SK-N-SH treated with all-trans-retinoic acid at 6 μM for 48 hours (cell line): Measurements from ENCODE around the gene RBFOX2.
"Not testable (repeated sequence)": the region's sequence is repeated elsewhere in the genome, so short reads cannot be mapped to it uniquely, and the experiment has no call there.

Experiments
- ATAC-seq: fragments of 200-7000 bp; cut with Tn5 transposase; 3 replicates; pipeline ENCODE4 v1.9.1; 2020; ENCODE audit warnings: mild to moderate bottlenecking, moderate library complexity
- ARNTL ChIP-seq: fragments of 450-650 bp; formaldehyde crosslinking; IDR thresholded peaks from 2 replicates; pipeline ENCODE4 v1.5.0; 2020; ENCODE audit warnings: low read depth, mild to moderate bottlenecking, moderate library complexity, borderline replicate concordance
- BACH2 ChIP-seq: fragments of 250-450 bp; sonication (Bioruptor Pico); IDR thresholded peaks from 2 replicates; pipeline ENCODE4 v1.9.0; 2021; ENCODE audit warnings: mild to moderate bottlenecking, borderline replicate concordance
- ESRRG ChIP-seq: fragments of 250-450 bp; sonication (Bioruptor Pico); IDR thresholded peaks from 2 replicates; pipeline ENCODE4 v1.6.1; 2021; ENCODE audit warnings: mild to moderate bottlenecking
- GLIS3 ChIP-seq: fragments of 250-450 bp; sonication (Bioruptor Pico); IDR thresholded peaks from 2 replicates; pipeline ENCODE4 v1.5.0; 2020; ENCODE audit warnings: mild to moderate bottlenecking, moderate library complexity
- ISL1 ChIP-seq: fragments of 250-450 bp; sonication (Bioruptor Pico); IDR thresholded peaks from 2 replicates; pipeline ENCODE4 v2.1.2; 2022; ENCODE audit warnings: mild to moderate bottlenecking, moderate library complexity
- OSR1 ChIP-seq: fragments of 250-450 bp; sonication (Bioruptor Pico); IDR thresholded peaks from 2 replicates; pipeline ENCODE4 v1.8.0; 2022; ENCODE audit warnings: moderate library complexity, mild to moderate bottlenecking, inconsistent platforms
- RARB ChIP-seq: fragments of 250-450 bp; sonication (Bioruptor Pico); IDR thresholded peaks from 2 replicates; pipeline ENCODE4 v1.8.0; 2021; ENCODE audit warnings: mild to moderate bottlenecking, moderate library complexity
- TCF4 ChIP-seq: fragments of 250-450 bp; sonication (Bioruptor Pico); IDR thresholded peaks from 2 replicates; pipeline ENCODE4 v1.8.0; 2021; ENCODE audit warnings: mild to moderate bottlenecking, moderate library complexity, borderline replicate concordance
- TOX ChIP-seq: fragments of 250-450 bp; sonication (Bioruptor Pico); IDR thresholded peaks from 2 replicates; pipeline ENCODE4 v1.8.0; 2021; ENCODE audit warnings: mild to moderate bottlenecking, moderate library complexity, borderline replicate concordance
- ZC3H10 ChIP-seq: fragments of 250-450 bp; sonication (Bioruptor Pico); IDR thresholded peaks from 2 replicates; pipeline ENCODE4 v1.5.1; 2021; ENCODE audit warnings: mild to moderate bottlenecking, moderate library complexity
- ZFP3 ChIP-seq: fragments of 250-450 bp; sonication (Bioruptor Pico); IDR thresholded peaks from 2 replicates; pipeline ENCODE4 v1.5.0; 2020; ENCODE audit warnings: mild to moderate bottlenecking, moderate library complexity
- ZNF70 ChIP-seq: fragments of 450-650 bp; formaldehyde crosslinking; IDR thresholded peaks from 2 replicates; pipeline ENCODE4 v1.5.0; 2020; ENCODE audit warnings: mild to moderate bottlenecking, moderate library complexity
- TF ChIP-seq, protein P1 (sequence below): fragments of 250-450 bp; sonication (Bioruptor Pico); IDR thresholded peaks from 2 replicates; pipeline ENCODE4 v1.5.1; 2020; ENCODE audit warnings: low read depth, mild to moderate bottlenecking, moderate library complexity
- TF ChIP-seq, protein P2 (sequence below): fragments of 250-450 bp; sonication (Bioruptor Pico); IDR thresholded peaks from 2 replicates; pipeline ENCODE4 v1.8.0; 2021; ENCODE audit warnings: low read depth, mild to moderate bottlenecking, moderate library complexity, borderline replicate concordance
- TF ChIP-seq, protein P3 (sequence below): fragments of 250-450 bp; sonication (Bioruptor Pico); IDR thresholded peaks from 2 replicates; pipeline ENCODE4 v1.8.0; 2020; ENCODE audit warnings: mild to moderate bottlenecking, moderate library complexity, borderline replicate concordance
- TF ChIP-seq, protein P4 (sequence below): fragments of 250-450 bp; sonication (Bioruptor Pico); IDR thresholded peaks from 2 replicates; pipeline ENCODE4 v1.5.1; 2021; ENCODE audit warnings: mild to moderate bottlenecking, moderate library complexity
- TF ChIP-seq, protein P5 (sequence below): fragments of 250-450 bp; sonication (Bioruptor Pico); IDR thresholded peaks from 2 replicates; pipeline ENCODE4 v1.5.0; 2020; ENCODE audit warnings: mild to moderate bottlenecking, moderate library complexity

The RBFOX2 gene

DNA sequence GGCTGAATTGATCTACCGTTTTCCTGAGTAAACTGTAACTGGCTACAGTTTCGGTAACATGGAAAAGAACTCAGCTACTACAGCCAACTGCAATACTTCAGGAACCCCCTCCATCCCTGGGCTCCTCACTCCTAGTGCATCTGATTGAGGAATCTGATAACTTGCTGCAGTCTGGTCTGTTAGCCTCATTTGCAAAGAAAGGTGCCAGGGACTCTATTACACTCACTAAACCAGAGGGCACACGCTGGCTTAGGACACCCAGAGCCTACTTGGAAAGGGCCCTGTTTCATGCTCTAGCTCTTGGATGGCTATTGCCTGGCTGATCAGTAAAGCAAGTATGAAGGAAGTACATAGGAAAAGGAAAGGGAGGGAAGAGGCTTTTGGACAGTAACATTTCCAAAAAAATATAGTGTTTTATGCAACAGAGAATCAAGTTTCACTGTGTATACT is 288.7 kb downstream of the RBFOX2 start:
- no peak for ATAC-seq
- TF ChIP-seq ISL1 (CRISPR knock-in tag) (no peak), TCF4 (no peak), ZNF70 (CRISPR knock-in tag) (no peak), BACH2 (CRISPR knock-in tag) (no peak), GLIS3 (CRISPR knock-in tag) (no peak)
- TF ChIP-seq, protein P1, sequence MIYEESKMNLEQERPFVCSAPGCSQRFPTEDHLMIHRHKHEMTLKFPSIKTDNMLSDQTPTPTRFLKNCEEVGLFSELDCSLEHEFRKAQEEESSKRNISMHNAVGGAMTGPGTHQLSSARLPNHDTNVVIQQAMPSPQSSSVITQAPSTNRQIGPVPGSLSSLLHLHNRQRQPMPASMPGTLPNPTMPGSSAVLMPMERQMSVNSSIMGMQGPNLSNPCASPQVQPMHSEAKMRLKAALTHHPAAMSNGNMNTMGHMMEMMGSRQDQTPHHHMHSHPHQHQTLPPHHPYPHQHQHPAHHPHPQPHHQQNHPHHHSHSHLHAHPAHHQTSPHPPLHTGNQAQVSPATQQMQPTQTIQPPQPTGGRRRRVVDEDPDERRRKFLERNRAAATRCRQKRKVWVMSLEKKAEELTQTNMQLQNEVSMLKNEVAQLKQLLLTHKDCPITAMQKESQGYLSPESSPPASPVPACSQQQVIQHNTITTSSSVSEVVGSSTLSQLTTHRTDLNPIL (CRISPR knock-in tag), result no peak
- TF ChIP-seq, protein P2, sequence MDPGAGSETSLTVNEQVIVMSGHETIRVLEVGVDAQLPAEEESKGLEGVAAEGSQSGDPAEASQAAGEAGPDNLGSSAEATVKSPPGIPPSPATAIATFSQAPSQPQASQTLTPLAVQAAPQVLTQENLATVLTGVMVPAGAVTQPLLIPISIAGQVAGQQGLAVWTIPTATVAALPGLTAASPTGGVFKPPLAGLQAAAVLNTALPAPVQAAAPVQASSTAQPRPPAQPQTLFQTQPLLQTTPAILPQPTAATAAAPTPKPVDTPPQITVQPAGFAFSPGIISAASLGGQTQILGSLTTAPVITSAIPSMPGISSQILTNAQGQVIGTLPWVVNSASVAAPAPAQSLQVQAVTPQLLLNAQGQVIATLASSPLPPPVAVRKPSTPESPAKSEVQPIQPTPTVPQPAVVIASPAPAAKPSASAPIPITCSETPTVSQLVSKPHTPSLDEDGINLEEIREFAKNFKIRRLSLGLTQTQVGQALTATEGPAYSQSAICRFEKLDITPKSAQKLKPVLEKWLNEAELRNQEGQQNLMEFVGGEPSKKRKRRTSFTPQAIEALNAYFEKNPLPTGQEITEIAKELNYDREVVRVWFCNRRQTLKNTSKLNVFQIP (CRISPR knock-in tag), result no peak
- TF ChIP-seq, protein P3, sequence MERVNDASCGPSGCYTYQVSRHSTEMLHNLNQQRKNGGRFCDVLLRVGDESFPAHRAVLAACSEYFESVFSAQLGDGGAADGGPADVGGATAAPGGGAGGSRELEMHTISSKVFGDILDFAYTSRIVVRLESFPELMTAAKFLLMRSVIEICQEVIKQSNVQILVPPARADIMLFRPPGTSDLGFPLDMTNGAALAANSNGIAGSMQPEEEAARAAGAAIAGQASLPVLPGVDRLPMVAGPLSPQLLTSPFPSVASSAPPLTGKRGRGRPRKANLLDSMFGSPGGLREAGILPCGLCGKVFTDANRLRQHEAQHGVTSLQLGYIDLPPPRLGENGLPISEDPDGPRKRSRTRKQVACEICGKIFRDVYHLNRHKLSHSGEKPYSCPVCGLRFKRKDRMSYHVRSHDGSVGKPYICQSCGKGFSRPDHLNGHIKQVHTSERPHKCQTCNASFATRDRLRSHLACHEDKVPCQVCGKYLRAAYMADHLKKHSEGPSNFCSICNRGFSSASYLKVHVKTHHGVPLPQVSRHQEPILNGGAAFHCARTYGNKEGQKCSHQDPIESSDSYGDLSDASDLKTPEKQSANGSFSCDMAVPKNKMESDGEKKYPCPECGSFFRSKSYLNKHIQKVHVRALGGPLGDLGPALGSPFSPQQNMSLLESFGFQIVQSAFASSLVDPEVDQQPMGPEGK, result no peak

DNA sequence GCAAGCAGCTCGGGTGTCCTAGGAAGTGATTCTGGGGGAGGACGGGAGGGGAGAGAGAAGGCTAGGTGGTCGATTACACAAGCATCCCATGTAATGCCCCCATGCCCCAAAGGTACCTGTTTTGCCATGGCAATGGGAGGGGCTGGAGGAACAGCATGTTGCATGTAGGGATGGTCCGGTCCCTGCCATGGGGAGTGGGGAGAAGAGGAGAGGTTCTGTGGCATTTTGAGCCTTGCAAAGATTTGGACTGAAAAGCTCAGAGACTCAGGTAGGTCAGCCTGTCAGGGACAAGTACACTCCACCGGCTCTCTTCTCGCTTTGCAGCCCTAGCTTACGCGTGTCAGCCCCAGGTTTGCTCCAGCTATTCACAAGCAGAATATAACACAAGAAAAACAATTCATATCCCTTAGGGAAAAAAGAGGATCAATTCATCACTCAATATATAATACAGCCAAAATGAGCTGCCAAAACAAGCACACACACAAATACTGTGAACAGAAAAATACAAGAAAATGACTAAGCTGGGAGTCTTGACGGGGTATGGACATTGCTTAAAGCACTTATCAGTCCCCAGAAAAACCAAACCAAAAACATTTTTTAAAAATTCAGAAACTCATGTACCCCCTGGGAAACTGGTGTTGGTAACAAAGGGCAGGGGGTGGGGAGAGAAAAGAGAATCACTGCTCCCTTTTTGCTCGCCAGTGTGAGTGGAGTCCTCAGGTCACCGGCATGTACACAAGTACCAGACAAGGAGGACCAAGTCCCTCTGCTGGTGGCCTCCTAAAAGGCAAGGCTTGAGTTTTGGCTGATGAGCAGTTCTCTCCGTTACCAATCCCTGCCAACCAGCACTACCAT is 289.3 kb downstream of the RBFOX2 start:
- no peak for TF ChIP-seq ZC3H10 (CRISPR knock-in tag)
- TF ChIP-seq, protein P4, sequence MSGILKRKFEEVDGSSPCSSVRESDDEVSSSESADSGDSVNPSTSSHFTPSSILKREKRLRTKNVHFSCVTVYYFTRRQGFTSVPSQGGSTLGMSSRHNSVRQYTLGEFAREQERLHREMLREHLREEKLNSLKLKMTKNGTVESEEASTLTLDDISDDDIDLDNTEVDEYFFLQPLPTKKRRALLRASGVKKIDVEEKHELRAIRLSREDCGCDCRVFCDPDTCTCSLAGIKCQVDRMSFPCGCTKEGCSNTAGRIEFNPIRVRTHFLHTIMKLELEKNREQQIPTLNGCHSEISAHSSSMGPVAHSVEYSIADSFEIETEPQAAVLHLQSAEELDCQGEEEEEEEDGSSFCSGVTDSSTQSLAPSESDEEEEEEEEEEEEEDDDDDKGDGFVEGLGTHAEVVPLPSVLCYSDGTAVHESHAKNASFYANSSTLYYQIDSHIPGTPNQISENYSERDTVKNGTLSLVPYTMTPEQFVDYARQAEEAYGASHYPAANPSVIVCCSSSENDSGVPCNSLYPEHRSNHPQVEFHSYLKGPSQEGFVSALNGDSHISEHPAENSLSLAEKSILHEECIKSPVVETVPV (CRISPR knock-in tag), result no peak
- TF ChIP-seq ZFP3, result no peak
- TF ChIP-seq GLIS3 (CRISPR knock-in tag), result no peak
- no peak for TF ChIP-seq ISL1 (CRISPR knock-in tag)
- TF ChIP-seq RARB (CRISPR knock-in tag), result no peak
- TF ChIP-seq, protein P2 (CRISPR knock-in tag), result no peak
- ATAC-seq, result no peak

DNA sequence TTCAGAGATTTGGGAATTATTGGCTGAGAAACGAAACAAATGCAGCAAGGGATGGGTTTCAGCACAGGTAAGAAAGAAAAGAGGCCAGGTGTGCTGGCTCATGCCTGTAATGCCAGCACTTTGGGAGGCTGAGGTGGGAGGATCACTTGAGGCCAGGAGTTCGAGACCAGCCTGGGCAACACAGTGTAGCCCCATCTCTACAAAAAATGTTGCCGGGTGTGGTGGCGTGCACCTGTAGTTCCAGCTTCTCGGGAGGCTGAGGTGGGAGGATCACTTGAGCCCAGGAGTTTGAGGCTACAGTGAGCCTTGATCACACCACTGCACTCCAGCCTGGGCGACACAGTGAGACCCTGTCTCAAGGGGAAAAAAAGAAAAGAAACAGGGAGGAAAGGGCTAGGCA is 290.7 kb downstream of the RBFOX2 start:
- not testable (repeated sequence) for ATAC-seq

DNA sequence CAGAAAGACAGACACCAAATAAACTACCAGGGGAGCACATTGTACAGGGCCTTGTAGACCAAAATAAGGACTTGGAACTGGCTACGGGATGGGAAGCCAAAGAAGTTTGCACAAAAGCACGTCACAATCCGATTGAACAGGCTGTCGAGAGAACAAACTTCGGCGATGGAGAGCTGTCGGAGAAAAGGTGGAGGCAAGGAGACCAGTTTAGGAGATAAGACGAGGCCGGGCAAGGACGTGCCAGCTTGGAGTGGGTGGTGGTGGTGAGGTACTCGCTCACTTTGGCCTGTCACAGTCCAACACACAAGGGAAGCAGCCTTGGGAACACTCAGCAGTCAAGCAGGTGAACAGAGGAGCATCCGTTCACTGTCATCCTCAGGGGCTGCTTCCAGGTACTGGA is 291.9 kb downstream of the RBFOX2 start:
- TF ChIP-seq TOX (CRISPR knock-in tag), result no peak
- TF ChIP-seq, protein P5, sequence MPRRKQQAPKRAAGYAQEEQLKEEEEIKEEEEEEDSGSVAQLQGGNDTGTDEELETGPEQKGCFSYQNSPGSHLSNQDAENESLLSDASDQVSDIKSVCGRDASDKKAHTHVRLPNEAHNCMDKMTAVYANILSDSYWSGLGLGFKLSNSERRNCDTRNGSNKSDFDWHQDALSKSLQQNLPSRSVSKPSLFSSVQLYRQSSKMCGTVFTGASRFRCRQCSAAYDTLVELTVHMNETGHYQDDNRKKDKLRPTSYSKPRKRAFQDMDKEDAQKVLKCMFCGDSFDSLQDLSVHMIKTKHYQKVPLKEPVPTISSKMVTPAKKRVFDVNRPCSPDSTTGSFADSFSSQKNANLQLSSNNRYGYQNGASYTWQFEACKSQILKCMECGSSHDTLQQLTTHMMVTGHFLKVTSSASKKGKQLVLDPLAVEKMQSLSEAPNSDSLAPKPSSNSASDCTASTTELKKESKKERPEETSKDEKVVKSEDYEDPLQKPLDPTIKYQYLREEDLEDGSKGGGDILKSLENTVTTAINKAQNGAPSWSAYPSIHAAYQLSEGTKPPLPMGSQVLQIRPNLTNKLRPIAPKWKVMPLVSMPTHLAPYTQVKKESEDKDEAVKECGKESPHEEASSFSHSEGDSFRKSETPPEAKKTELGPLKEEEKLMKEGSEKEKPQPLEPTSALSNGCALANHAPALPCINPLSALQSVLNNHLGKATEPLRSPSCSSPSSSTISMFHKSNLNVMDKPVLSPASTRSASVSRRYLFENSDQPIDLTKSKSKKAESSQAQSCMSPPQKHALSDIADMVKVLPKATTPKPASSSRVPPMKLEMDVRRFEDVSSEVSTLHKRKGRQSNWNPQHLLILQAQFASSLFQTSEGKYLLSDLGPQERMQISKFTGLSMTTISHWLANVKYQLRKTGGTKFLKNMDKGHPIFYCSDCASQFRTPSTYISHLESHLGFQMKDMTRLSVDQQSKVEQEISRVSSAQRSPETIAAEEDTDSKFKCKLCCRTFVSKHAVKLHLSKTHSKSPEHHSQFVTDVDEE, result no peak
- TF ChIP-seq ESRRG (CRISPR knock-in tag), result no peak
- no peak for TF ChIP-seq OSR1
- TF ChIP-seq, protein P2 (CRISPR knock-in tag), result no peak
- no peak for TF ChIP-seq TCF4
- TF ChIP-seq ARNTL (CRISPR knock-in tag), result no peak
- no peak for TF ChIP-seq RARB (CRISPR knock-in tag)
- TF ChIP-seq, protein P4 (CRISPR knock-in tag), result no peak
- no peak for TF ChIP-seq BACH2 (CRISPR knock-in tag)
- no peak for TF ChIP-seq GLIS3 (CRISPR knock-in tag)

More for the DNA sequence above, 291.9 kb downstream of the RBFOX2 start:
- no peak for ATAC-seq
